HFFc6 (cell line): ENCODE measurements around the gene CNOT8. TPM values are rescaled to one million over a fixed set of nuclear protein-coding genes. Genes with fewer than 3 reads are reported as not detected.
A peak's percentile ranks its signal among the peaks of the same experiment; 100 is the strongest.

ENCODE experiments used
- DNase-seq: peaks from one replicate; pipeline ENCODE4 v3.0.0-alpha.2; 2018
- H3K27ac Mint-ChIP-seq: 2 replicates; pipeline ENCODE4 v1.8.0; 2020; ENCODE audit warnings: mild to moderate bottlenecking, mixed read lengths
- H3K27me3 Mint-ChIP-seq: 2 replicates; pipeline ENCODE4 v1.8.0; 2021; ENCODE audit warnings: mild to moderate bottlenecking, moderate library complexity, mixed read lengths; ENCODE audit not compliant: insufficient read depth
- H3K36me3 Mint-ChIP-seq: 2 replicates; pipeline ENCODE4 v1.8.0; 2021; ENCODE audit warnings: low read depth, mixed read lengths
- H3K4me1 Mint-ChIP-seq: 2 replicates; pipeline ENCODE4 v1.8.0; 2020; ENCODE audit warnings: low read depth, mixed read lengths
- H3K4me3 Mint-ChIP-seq: 2 replicates; pipeline ENCODE4 v1.8.0; 2020; ENCODE audit warnings: mild to moderate bottlenecking, moderate library complexity, mixed read lengths
- H3K9me3 Mint-ChIP-seq: 2 replicates; pipeline ENCODE4 v1.8.0; 2020; ENCODE audit warnings: mild to moderate bottlenecking, mixed read lengths
- CTCF ChIP-seq: fragments of 200-600 bp; sonication (generic); IDR thresholded peaks from 2 replicates; pipeline ENCODE4 v1.5.0; 2021; ENCODE audit warnings: antibody characterized with exemption, mild to moderate bottlenecking
- total RNA-seq, 6 experiments: library from RNA; stranded (reverse); fragmentation: NEBNext Ultra II Directional; extraction: Animal tissue kit (Norgen Biotek cat#: 25700); gene quantifications; 2 replicates in 1 of 6; 3 replicates in 5 of 6; pipeline ENCODE4 v1.2.3, GENCODE V29; 2021

CNOT8 gene
- total RNA-seq, 6 experiments from 2014 or later = 29.5 to 38.6 (median 30.8) TPM

GRCh38 chr5:154857530-154858296, 714 bp upstream of the CNOT8 start:
- peak overlapping the region; percentile 94 for H3K4me3 Mint-ChIP-seq
- peak; percentile 31; the same call in 1 of the 2 replicates for TF ChIP-seq CTCF
- H3K27ac Mint-ChIP-seq = peak overlapping the region; percentile 100
- H3K36me3 Mint-ChIP-seq = 0 out of 2 replicates have a peak, but pooled peaks cover 4% of the 10 kb centered on the region
- peaks cover 36% of the 10 kb centered on the region for H3K4me1 Mint-ChIP-seq
- peak; percentile 96 for DNase-seq
- no peaks in the 10 kb centered on the region for H3K9me3 Mint-ChIP-seq
- H3K27me3 Mint-ChIP-seq = peaks cover 4% of the 10 kb centered on the region; the same call in 1 of the 2 replicates

- Mint-ChIP-seq H3K4me1 (peaks cover 44% of the 10 kb centered on the region), H3K4me3 (peak overlapping the region; percentile 94), H3K27ac (peak overlapping the region; percentile 100), H3K9me3 (no peaks in the 10 kb centered on the region), H3K36me3 (0 out of 2 replicates have a peak, but pooled peaks cover 5% of the 10 kb centered on the region), H3K27me3 (peaks cover 4% of the 10 kb centered on the region; the same call in 1 of the 2 replicates)
- peak; percentile 10 for DNase-seq
- TF ChIP-seq CTCF = no peak
Observed at GRCh38 chr5:154858972-154859871, 795 bp downstream of the CNOT8 start.

GRCh38 chr5:154860123-154860522, 1.7 kb downstream of the CNOT8 start:
- peak; percentile 53 for DNase-seq
- H3K4me1 Mint-ChIP-seq = peaks cover 46% of the 10 kb centered on the region
- H3K36me3 Mint-ChIP-seq = peaks cover 7% of the 10 kb centered on the region; the same call in 1 of the 2 replicates
- no peaks in the 10 kb centered on the region for H3K9me3 Mint-ChIP-seq
- peak overlapping the region; percentile 94 for H3K4me3 Mint-ChIP-seq
- H3K27me3 Mint-ChIP-seq = peaks cover 4% of the 10 kb centered on the region; the same call in 1 of the 2 replicates
- no peak for TF ChIP-seq CTCF
- peak overlapping the region; percentile 100 for H3K27ac Mint-ChIP-seq

- peaks cover 52% of the 10 kb centered on the region for H3K4me1 Mint-ChIP-seq
- TF ChIP-seq CTCF = no peak
- peak overlapping the region; percentile 100 for H3K27ac Mint-ChIP-seq
- H3K27me3 Mint-ChIP-seq = peaks cover 4% of the 10 kb centered on the region; the same call in 1 of the 2 replicates
- H3K4me3 Mint-ChIP-seq = peak overlapping the region; percentile 94
- peaks cover 13% of the 10 kb centered on the region for H3K36me3 Mint-ChIP-seq
- no peak for DNase-seq
- H3K9me3 Mint-ChIP-seq = no peaks in the 10 kb centered on the region
Observed at GRCh38 chr5:154860765-154861164, 2.3 kb downstream of the CNOT8 start.

- Mint-ChIP-seq H3K9me3 (no peaks in the 10 kb centered on the region), H3K4me3 (no peak overlapping the region), H3K36me3 (peaks cover 20% of the 10 kb centered on the region), H3K27ac (no peak overlapping the region), H3K4me1 (peaks cover 56% of the 10 kb centered on the region), H3K27me3 (peaks cover 4% of the 10 kb centered on the region; the same call in 1 of the 2 replicates)
- no peak for DNase-seq
- TF ChIP-seq CTCF = no peak
Observed at GRCh38 chr5:154861946-154862345, 3.5 kb downstream of the CNOT8 start.
